ENCODE measurements around the gene ZNF765. TPM values are rescaled to one million over a fixed set of nuclear protein-coding genes. Genes with fewer than 3 reads are reported as not detected.
A peak's percentile ranks its signal among the peaks of the same experiment; 100 is the strongest.
"Not testable (repeated sequence)": the region's sequence is repeated elsewhere in the genome, so short reads cannot be mapped to it uniquely, and the experiment has no call there.

Gene ZNF765
- total RNA-seq (2014; rRNA removed; shearing (Covaris generic); ENCODE audit: low replicate concordance): 21.4 and 26.9 TPM in 2 replicates

GRCh38 chr19:53394974-53395839 lies at the start of gene ZNF765:
ZNF765 (plus strand) TSS chr19:53395149; CDS start chr19:53398016, 2,867 bp downstream.
- Histone ChIP-seq H3K27ac (ENCODE audit: low read length) (no peak within 1 kb of the TSS), H3K9me3 (ENCODE audit: low read length) (peaks cover 8% of the 10 kb centered on the region), H3K79me2 (ENCODE audit: low read length) (peaks cover 42% of the 10 kb centered on the region), H3K9me2 (replicated peaks; ENCODE audit: insufficient read depth, low read length) (no peaks in the 10 kb centered on the region), H3K27me3 (ENCODE audit: low read length) (no peaks in the 10 kb centered on the region), H2AFZ (ENCODE audit: low read length) (peak within 1 kb of the TSS; percentile 62; the same call in 1 of the 2 replicates), H3K9ac (ENCODE audit: low read length) (peak within 1 kb of the TSS; percentile 78), H4K20me1 (ENCODE audit: insufficient read depth, low read depth, low read length) (no peaks in the 10 kb centered on the region), H3K36me3 (ENCODE audit: insufficient read depth, low read length) (peaks cover 32% of the 10 kb centered on the region), H3K4me2 (ENCODE audit: low read depth, low read length, poor library complexity, severe bottlenecking) (peak within 1 kb of the TSS; percentile 87), H3K4me3 (ENCODE audit: low read length) (peak within 1 kb of the TSS; percentile 78), H3K4me1 (ENCODE audit: low read length) (peaks cover 12% of the 10 kb centered on the region)
- DNase-seq: peak; percentile 99

- no peaks in the 10 kb centered on the region for H3K4me1 ChIP-seq (ENCODE audit: low read length)
- no peaks in the 10 kb centered on the region for H3K27me3 ChIP-seq (ENCODE audit: low read length)
- H3K9me2 ChIP-seq (replicated peaks; ENCODE audit: insufficient read depth, low read length): no peaks in the 10 kb centered on the region
- no peaks in the 10 kb centered on the region for H3K79me2 ChIP-seq (ENCODE audit: low read length)
- H3K9me3 ChIP-seq (ENCODE audit: low read length): peaks cover 53% of the 10 kb centered on the region
- H3K4me3 ChIP-seq (ENCODE audit: low read length): no peak overlapping the region
- H3K27ac ChIP-seq (ENCODE audit: low read length): no peak overlapping the region
- no peak for DNase-seq
- peaks cover 40% of the 10 kb centered on the region for H3K36me3 ChIP-seq (ENCODE audit: insufficient read depth, low read length)
- no peak overlapping the region for H3K9ac ChIP-seq (ENCODE audit: low read length)
- no peaks in the 10 kb centered on the region for H4K20me1 ChIP-seq (ENCODE audit: insufficient read depth, low read depth, low read length)
- H3K4me2 ChIP-seq (ENCODE audit: low read depth, low read length, poor library complexity, severe bottlenecking): no peak overlapping the region
- no peak overlapping the region for H2AFZ ChIP-seq (ENCODE audit: low read length)
Observed at GRCh38 chr19:53355739-53356138, 39.2 kb upstream of the ZNF765 start.

DNA sequence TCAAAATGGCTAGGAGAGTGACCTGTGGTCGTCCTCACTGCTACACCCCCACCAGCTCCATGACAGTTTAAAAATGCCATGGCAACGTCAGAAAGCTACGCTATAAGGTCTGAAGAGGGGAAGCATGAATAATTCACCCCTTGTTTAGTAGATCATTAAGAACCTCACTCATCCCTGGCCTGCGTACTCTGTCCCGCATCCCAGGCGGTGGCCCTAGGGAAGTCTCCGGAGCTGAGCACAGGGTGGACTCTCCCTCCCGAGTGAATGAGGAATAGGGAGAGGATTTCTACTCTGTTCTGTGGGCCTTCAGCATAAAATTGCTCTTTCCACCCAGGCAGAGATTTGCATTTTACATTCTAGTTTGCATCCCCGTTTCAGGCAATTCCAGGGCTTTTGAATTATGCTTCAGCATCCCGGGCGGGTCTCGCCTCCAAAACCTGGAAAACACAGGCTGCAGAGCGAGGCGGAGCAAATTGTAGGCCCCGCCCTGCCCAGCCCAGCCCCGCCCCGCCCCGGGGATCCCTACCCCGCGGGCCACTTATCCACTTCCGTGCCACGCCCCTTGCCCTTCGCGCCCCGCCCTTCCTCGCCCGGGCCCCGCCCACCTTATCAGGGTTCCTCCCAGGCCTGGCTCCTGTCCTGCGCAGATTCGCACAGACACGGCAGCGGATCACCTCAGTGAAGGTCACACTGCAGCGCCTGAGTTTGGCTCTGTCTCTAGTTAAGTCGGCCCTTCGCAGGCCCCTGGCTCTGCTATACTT lies 36.9 kb upstream of the ZNF765 start:
- H3K4me3 ChIP-seq (ENCODE audit: low read length): no peak overlapping the region
- H3K9ac ChIP-seq (ENCODE audit: low read length): no peak overlapping the region
- no peak overlapping the region for H3K27ac ChIP-seq (ENCODE audit: low read length)
- no peaks in the 10 kb centered on the region for H3K79me2 ChIP-seq (ENCODE audit: low read length)
- H3K4me2 ChIP-seq (ENCODE audit: low read depth, low read length, poor library complexity, severe bottlenecking): no peak overlapping the region
- no peaks in the 10 kb centered on the region for H3K9me2 ChIP-seq (replicated peaks; ENCODE audit: insufficient read depth, low read length)
- H2AFZ ChIP-seq (ENCODE audit: low read length): no peak overlapping the region
- H3K4me1 ChIP-seq (ENCODE audit: low read length): no peaks in the 10 kb centered on the region
- no peaks in the 10 kb centered on the region for H3K27me3 ChIP-seq (ENCODE audit: low read length)
- no peak for DNase-seq
- H3K9me3 ChIP-seq (ENCODE audit: low read length): peaks cover 30% of the 10 kb centered on the region
- no peaks in the 10 kb centered on the region for H4K20me1 ChIP-seq (ENCODE audit: insufficient read depth, low read depth, low read length)
- H3K36me3 ChIP-seq (ENCODE audit: insufficient read depth, low read length): peaks cover 17% of the 10 kb centered on the region

DNA sequence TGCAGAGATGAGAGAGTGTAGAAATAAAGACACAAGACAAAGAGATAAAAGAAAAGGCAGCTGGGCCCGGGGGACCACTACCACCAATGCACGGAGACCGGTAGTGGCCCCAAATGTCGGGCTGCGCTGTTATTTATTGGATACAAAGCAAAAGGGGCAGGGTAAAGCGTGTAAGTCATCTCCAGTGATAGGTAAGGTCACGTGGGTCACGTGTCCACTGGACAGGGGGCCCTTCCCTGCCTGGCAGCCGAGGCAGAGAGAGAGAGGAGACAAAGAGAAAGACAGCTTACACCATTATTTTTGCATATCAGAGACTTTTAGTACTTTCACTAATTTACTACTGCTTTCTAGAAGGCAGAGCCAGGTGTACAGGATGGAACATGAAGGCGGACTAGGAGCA lies 34.9 kb upstream of the ZNF765 start:
- not testable (repeated sequence) for H3K4me2 ChIP-seq (ENCODE audit: low read depth, low read length, poor library complexity, severe bottlenecking); H3K9ac ChIP-seq (ENCODE audit: low read length); H3K4me3 ChIP-seq (ENCODE audit: low read length); H3K79me2 ChIP-seq (ENCODE audit: low read length); DNase-seq; H3K9me2 ChIP-seq (replicated peaks; ENCODE audit: insufficient read depth, low read length); H4K20me1 ChIP-seq (ENCODE audit: insufficient read depth, low read depth, low read length); H2AFZ ChIP-seq (ENCODE audit: low read length); H3K36me3 ChIP-seq (ENCODE audit: insufficient read depth, low read length); H3K27me3 ChIP-seq (ENCODE audit: low read length); H3K27ac ChIP-seq (ENCODE audit: low read length); H3K4me1 ChIP-seq (ENCODE audit: low read length)
- peaks cover 11% of the 10 kb centered on the region for H3K9me3 ChIP-seq (ENCODE audit: low read length)

GRCh38 chr19:53365134-53365898 lies 29.6 kb upstream of the ZNF765 start, which contains the start of gene ZNF525:
ZNF525 (plus strand) TSS chr19:53365705; CDS start chr19:53372282, 6,577 bp downstream.
- Histone ChIP-seq H3K4me1 (ENCODE audit: low read length) (peaks cover 10% of the 10 kb centered on the region), H3K36me3 (ENCODE audit: insufficient read depth, low read length) (peaks cover 15% of the 10 kb centered on the region), H2AFZ (ENCODE audit: low read length) (peak within 1 kb of the TSS; percentile 85), H3K9me3 (ENCODE audit: low read length) (peaks cover 9% of the 10 kb centered on the region), H3K79me2 (ENCODE audit: low read length) (peaks cover 32% of the 10 kb centered on the region), H3K9ac (ENCODE audit: low read length) (peak within 1 kb of the TSS; percentile 78), H3K4me2 (ENCODE audit: low read depth, low read length, poor library complexity, severe bottlenecking) (peak within 1 kb of the TSS; percentile 83), H4K20me1 (ENCODE audit: insufficient read depth, low read depth, low read length) (no peaks in the 10 kb centered on the region), H3K27me3 (ENCODE audit: low read length) (no peaks in the 10 kb centered on the region), H3K4me3 (ENCODE audit: low read length) (peak within 1 kb of the TSS; percentile 78), H3K9me2 (replicated peaks; ENCODE audit: insufficient read depth, low read length) (no peaks in the 10 kb centered on the region), H3K27ac (ENCODE audit: low read length) (no peak within 1 kb of the TSS)
- DNase-seq: peak; percentile 99

GRCh38 chr19:53365899-53366493 lies 29.0 kb upstream of the ZNF765 start:
- DNase-seq: peak; percentile 74
- Histone ChIP-seq H3K4me2 (ENCODE audit: low read depth, low read length, poor library complexity, severe bottlenecking) (peak overlapping the region; percentile 83), H3K27me3 (ENCODE audit: low read length) (no peaks in the 10 kb centered on the region), H3K27ac (ENCODE audit: low read length) (no peak overlapping the region), H3K9ac (ENCODE audit: low read length) (peak overlapping the region; percentile 78), H3K9me2 (replicated peaks; ENCODE audit: insufficient read depth, low read length) (no peaks in the 10 kb centered on the region), H3K4me1 (ENCODE audit: low read length) (peaks cover 10% of the 10 kb centered on the region), H3K9me3 (ENCODE audit: low read length) (peaks cover 9% of the 10 kb centered on the region), H4K20me1 (ENCODE audit: insufficient read depth, low read depth, low read length) (no peaks in the 10 kb centered on the region), H2AFZ (ENCODE audit: low read length) (peak overlapping the region; percentile 62), H3K4me3 (ENCODE audit: low read length) (peak overlapping the region; percentile 78), H3K36me3 (ENCODE audit: insufficient read depth, low read length) (peaks cover 18% of the 10 kb centered on the region), H3K79me2 (ENCODE audit: low read length) (peaks cover 32% of the 10 kb centered on the region)

- Histone ChIP-seq H3K79me2 (ENCODE audit: low read length) (peaks cover 22% of the 10 kb centered on the region), H3K4me3 (ENCODE audit: low read length) (no peak overlapping the region), H3K4me2 (ENCODE audit: low read depth, low read length, poor library complexity, severe bottlenecking) (no peak overlapping the region), H3K27ac (ENCODE audit: low read length) (no peak overlapping the region), H3K9ac (ENCODE audit: low read length) (no peak overlapping the region), H3K9me2 (replicated peaks; ENCODE audit: insufficient read depth, low read length) (no peaks in the 10 kb centered on the region), H2AFZ (ENCODE audit: low read length) (no peak overlapping the region), H3K27me3 (ENCODE audit: low read length) (no peaks in the 10 kb centered on the region), H3K36me3 (ENCODE audit: insufficient read depth, low read length) (peaks cover 63% of the 10 kb centered on the region), H3K9me3 (ENCODE audit: low read length) (peaks cover 17% of the 10 kb centered on the region), H3K4me1 (ENCODE audit: low read length) (peaks cover under 1% of the 10 kb centered on the region; the same call in 1 of the 2 replicates), H4K20me1 (ENCODE audit: insufficient read depth, low read depth, low read length) (no peaks in the 10 kb centered on the region)
- no peak for DNase-seq
Observed at GRCh38 chr19:53372196-53372595, 22.8 kb upstream of the ZNF765 start.

Data from Karpas-422 (cell line).